HL-60 (cell line): ENCODE data around the gene MSH2.

Experiments
- DNase-seq, 2 experiments: peaks; one replicate each; pipeline ENCODE4 v3.0.0-alpha.2; 2010 to 2020; ENCODE audit warnings: low read depth in 1 of 2, low spot score in 1 of 2
- H3K27ac ChIP-seq: fragments of 250-450 bp; sonication (Bioruptor Pico); replicated peaks from 2 replicates; pipeline ENCODE4 v1.5.1; 2020; ENCODE audit warnings: mild to moderate bottlenecking, moderate library complexity
- H3K27me3 ChIP-seq: fragments of 250-450 bp; sonication (Bioruptor Pico); 2 replicates; pipeline ENCODE4 v1.5.1; 2021; ENCODE audit warnings: mild to moderate bottlenecking, moderate library complexity; ENCODE audit not compliant: insufficient read depth, poor library complexity, severe bottlenecking
- H3K4me3 ChIP-seq: replicated peaks from 2 replicates; pipeline ENCODE4 v1.5.1; 2011; ENCODE audit warnings: mild to moderate bottlenecking, control low read depth, low read length; ENCODE audit not compliant: insufficient read depth
- CTCF ChIP-seq: IDR thresholded peaks from one replicate; pipeline ENCODE4 v1.5.1; 2011; ENCODE audit warnings: low read length, control low read depth, inconsistent platforms; ENCODE audit not compliant: insufficient read depth
- GABPA ChIP-seq: IDR thresholded peaks from 2 replicates; pipeline ENCODE4 v1.6.1; 2012; ENCODE audit warnings: low read depth
- POLR2AphosphoS5 ChIP-seq: IDR thresholded peaks from 2 replicates; pipeline ENCODE4 v1.6.1; 2012; ENCODE audit warnings: low read depth
- REST ChIP-seq: IDR thresholded peaks from 2 replicates; pipeline ENCODE4 v1.6.1; 2012; ENCODE audit warnings: low read depth; ENCODE audit not compliant: insufficient replicate concordance
- SPI1 ChIP-seq: IDR thresholded peaks from 2 replicates; pipeline ENCODE4 v1.6.1; 2012; ENCODE audit warnings: low read depth, mild to moderate bottlenecking, borderline replicate concordance

The MSH2 gene

GRCh38 chr2:47520825-47521665 is 118.1 kb downstream of the MSH2 start:
- Histone ChIP-seq H3K27me3 (no peaks in the 10 kb centered on the region), H3K27ac (no peak overlapping the region), H3K4me3 (peak overlapping the region; percentile 53)
- DNase-seq: peak; percentile 83 to 89
- peak; percentile 58 for TF ChIP-seq GABPA
- peak; percentile 30; the same call in 1 of the 2 replicates for TF ChIP-seq SPI1
- peak; percentile 81 for TF ChIP-seq REST
- no peak for TF ChIP-seq POLR2AphosphoS5
- TF ChIP-seq CTCF: peak; percentile 42

GRCh38 chr2:47521666-47522285 is 118.8 kb downstream of the MSH2 start:
- Histone ChIP-seq H3K27me3 (no peaks in the 10 kb centered on the region), H3K4me3 (peak overlapping the region; percentile 53), H3K27ac (no peak overlapping the region)
- TF ChIP-seq GABPA: no peak
- TF ChIP-seq SPI1: no peak
- no peak for TF ChIP-seq POLR2AphosphoS5
- TF ChIP-seq CTCF: no peak
- TF ChIP-seq REST: no peak
- DNase-seq: no peak

GRCh38 chr2:47525167-47525566 is 122.2 kb downstream of the MSH2 start:
- H3K27ac ChIP-seq: no peak overlapping the region
- H3K4me3 ChIP-seq: no peak overlapping the region

More at GRCh38 chr2:47525167-47525566, 122.2 kb downstream of the MSH2 start:
- TF ChIP-seq GABPA: no peak
- TF ChIP-seq REST: no peak
- TF ChIP-seq CTCF: no peak
- no peak for TF ChIP-seq POLR2AphosphoS5
- no peak for TF ChIP-seq SPI1
- DNase-seq: no peak
- no peaks in the 10 kb centered on the region for H3K27me3 ChIP-seq
